Stimulated activated CD4-positive, alpha-beta T cell treated with anti-CD3 and anti-CD28 coated beads, Interleukin-1b, Interleukin-23, amount 100 ng/mL, for 4 hours (primary cell): Measurements from ENCODE around the gene BFAR.

Experiments used
- DNase-seq, 2 donors: peaks; one replicate each; pipeline ENCODE4 v3.0.0-alpha.2; 2020; ENCODE audit warnings: low read depth in 2 of 2

Gene BFAR, protein sequence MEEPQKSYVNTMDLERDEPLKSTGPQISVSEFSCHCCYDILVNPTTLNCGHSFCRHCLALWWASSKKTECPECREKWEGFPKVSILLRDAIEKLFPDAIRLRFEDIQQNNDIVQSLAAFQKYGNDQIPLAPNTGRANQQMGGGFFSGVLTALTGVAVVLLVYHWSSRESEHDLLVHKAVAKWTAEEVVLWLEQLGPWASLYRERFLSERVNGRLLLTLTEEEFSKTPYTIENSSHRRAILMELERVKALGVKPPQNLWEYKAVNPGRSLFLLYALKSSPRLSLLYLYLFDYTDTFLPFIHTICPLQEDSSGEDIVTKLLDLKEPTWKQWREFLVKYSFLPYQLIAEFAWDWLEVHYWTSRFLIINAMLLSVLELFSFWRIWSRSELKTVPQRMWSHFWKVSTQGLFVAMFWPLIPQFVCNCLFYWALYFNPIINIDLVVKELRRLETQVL

DNA sequence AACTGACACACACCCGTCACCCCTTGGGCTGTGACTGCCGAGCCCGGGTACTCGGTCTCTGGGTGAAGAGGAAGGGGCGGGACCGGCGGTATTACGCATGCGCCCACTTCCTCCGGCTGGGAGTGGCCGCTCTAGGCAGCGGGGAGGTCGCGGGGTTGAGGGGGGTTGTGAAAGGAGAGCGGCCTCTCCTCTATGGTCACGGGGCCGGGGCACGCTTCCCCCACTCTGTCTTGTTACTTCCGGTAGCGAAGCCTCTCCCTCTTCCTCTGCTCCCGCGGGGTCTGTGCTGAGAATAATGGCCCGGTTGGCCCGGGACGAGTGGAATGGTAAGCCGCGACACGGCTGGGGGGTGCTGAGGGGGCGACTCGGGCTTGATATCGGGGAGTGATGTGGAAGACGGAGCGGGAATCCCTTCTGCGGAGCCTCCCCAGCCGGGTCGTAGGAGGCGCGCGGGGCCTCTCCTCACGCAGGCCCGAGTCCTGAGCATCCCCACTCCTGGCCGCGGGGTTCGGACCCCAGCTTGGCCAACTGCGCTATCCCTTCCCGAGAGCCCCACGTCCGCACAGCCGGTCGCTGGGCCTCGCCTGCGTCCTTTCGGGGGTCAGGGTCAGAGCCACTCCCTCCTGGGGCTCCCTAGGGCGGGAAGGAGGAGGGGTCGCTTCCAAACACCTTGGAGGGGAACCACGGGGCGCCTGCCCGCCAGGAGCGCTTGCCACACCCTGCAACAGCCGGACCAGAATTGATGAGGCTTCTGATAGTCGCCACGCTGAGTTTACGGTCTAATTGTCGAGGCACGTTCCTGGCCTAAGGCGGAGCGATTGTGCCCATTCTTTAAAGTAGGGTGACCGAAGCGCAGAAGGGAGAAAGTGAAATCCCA, at the start of gene BFAR:
Gene BFAR (plus strand): TSS at position 259 of the 877 bp plus-strand sequence. CDS start 11,396 bp downstream, outside the sequence.
- DNase-seq: peak; percentile 98 to 99

DNA sequence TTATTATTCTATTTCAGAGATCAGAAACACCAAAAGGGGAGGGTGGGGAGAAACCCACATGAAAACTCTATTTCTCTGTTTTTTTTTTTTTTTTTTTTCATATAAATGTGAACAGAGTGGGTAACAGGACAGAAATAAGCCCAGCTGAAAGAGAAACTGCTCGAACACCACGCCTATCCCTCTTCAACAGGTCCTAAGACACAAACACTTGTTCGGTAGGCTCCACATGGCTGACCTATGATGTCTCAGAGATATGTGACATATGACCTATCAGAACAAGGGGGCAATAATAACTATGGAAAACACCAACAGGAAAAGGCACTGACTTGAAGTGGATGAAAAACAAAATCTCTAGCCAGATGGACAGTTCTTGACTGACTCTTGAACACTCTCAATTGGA, 47.5 kb upstream of the BFAR start:
- no peak for DNase-seq

DNA sequence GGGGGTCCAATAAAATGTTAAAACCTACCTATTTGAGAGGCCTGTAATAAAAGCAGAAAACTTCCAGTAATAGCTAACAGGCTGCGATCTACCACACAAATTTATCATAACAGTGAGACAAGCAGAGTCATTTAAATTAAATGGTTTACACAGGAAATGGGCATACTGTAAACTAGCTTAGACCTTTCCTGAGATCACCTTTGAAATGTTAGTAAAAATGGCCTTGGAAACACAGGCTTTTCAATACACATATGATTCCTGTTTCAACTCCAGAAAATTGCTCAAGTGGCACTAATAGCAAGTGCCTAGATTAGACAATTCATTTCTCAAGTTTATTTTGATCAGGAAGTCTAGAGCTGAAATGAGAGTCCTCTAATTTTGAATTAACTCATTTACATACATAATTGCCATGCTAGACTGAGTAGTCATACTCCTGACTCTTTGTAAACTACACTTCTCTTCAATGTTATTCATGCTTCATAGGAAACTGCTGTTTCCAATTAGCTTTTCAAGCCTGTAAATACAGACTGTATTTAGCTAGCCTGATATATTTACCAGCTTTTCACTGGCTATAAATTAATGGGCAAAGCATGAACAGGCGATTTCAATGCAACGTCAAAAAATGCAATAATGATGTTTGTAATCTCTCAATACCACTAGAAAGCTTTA, 46.0 kb upstream of the BFAR start:
- no peak for DNase-seq

DNA sequence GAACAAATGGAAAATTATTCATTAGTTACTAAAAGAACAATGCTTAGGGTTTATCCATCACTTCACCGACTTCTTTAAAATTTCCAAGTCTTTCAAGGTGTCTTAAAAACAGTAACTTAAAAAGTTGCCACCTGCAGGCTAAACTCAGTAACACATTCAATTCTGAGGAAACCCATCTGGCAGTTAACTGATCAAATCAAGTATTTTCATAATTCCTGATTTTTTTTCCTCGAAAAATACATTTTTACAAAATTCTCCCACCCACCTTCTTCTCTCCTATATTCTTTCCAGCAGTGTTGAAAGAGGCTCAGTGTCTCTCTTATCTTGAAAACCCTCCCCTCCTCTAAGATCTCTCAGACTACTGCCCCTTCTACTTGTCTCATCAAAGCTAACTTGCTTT, 32.6 kb upstream of the BFAR start:
- DNase-seq: no peak

DNA sequence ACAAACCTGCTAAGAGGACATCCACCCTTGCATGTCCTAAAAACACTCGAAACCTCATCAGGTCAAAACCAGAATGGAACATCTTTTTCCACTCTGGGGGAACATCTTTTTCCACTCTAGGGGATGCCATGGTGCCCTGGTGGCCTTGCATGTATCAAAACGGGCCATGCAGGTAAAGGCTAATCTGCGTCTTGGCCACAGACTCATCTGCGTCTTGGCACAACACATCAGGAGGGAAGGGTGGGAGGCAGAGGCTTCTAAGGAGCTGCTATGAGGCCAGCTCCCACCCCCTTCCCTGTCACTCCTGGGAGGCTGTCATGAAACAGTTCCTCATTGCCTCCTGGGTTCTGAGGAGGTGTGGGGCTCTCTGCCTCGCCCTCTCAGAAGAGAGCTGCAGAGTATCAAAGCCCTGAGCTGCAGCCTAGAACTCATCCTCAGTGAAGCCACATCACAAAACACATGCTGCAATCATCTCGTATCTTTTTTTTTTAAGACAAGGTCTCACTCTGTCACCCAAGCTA, 30.2 kb upstream of the BFAR start:
- DNase-seq: no peak

DNA sequence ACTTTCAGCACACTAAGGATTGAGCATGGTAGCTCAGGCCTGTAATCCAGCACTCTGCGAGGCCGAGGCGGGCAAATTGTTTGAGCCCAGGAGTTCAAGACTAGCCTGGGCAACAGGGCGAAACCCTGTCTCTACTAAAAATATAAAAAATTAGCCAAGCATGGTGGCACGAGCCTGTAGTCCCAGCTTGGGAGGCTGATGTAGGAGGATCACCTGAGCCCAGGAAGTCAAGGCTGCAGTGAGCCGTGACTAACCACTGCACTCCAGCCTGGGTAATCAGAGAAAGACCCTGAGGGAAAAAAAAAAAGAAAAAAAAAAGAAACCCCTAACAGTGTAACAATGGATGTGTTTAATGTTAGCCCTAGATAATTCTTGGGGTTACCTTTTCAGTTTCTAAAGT, 26.6 kb upstream of the BFAR start:
- DNase-seq: no peak

DNA sequence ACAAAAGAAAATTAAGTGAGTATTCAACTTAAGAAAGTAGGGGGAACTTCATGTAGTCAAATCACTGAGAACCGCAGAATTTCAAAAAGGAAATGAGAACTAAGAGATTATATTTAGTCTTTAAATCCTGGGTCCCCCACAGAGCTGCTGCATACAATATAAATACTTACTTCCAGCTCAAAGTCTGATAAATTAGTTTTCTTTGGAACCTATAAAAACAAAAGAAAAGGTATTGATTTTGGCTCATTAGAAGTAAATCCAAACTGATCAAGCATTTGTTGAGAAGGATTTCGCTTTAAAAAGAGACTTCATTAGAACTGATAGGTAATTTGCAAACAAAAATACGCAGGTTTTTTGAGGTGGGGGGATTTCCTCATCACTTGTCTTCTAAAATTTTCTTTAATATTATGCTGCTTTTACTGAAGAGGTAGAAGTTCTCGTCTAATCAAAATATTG, 24.6 kb upstream of the BFAR start:
- no peak for DNase-seq

DNA sequence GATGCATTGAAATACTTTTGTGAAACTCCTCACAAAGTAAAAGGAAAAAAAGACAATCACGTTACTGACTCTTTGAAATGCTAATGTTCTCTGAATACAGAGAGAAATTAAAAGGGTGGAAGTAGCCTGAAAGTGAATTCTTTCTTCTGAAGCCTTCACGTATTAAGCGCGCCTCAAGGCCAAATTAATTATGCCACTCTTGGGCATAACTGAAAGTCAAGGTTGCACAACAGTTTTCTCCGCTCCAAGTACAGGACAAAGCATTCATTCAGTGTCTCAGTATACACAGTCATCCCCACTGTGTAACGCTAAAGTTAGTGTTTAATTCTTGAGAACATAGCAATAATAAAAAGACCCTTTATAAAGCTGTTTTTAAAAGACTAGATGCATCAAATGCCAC, 24.1 kb upstream of the BFAR start:
- no peak for DNase-seq

DNA sequence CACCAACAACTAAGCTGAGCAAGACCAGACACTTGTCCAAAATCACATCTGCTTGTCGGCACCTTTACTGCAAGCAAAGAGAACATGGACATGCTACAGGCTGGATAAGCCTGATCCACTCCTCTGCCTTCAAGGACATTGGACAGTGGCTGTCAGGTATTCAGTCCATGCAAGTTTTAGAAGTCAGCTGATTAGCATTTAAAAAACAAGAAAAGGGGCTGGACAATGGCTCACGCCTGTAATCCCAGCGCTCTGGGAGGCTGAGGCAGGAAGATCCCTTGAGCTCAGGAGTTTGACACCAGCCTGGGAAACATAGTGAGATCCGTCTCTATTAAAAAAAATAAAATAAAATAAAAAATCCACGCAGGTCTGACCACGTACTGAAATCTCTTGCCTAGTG, 23.0 kb upstream of the BFAR start:
- DNase-seq: no peak

DNA sequence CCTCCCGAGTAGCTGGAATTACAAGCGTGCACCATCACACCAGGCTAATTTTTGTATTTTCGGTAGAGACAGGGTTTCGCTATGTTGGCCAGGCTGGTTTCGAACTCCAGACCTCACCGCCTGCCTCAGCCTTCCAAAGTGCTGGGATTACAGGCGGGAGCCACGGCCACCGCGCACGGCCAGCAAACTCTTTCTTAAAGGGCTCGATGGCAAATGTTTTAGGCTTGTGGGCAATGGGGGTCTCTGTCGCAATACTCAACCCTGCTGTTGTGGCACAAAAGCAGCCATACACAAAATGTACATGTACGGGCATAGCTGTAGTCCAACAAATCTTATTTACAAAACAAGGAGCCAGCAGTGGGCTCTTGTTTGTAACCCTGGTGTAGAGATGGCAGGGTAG, 21.1 kb upstream of the BFAR start:
- DNase-seq: no peak

DNA sequence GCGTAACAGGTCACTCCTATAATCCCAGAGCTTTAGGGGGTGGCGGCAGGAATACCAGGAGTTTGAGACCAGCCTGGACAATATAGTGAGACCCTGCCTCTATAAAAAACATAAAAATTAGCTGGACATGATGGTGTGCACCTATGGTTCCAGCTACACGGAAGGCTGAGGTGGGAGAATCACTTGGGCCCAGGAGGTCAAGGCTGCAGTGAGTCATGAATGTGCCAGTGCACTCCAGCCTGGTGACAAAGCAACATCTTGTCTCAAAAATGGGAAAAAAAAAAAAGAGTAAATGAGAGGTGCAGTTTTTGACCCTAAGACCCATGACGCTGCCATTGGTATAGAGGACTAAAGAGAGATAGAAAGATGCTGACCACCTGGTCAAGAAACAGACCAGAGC, 18.8 kb upstream of the BFAR start:
- no peak for DNase-seq

DNA sequence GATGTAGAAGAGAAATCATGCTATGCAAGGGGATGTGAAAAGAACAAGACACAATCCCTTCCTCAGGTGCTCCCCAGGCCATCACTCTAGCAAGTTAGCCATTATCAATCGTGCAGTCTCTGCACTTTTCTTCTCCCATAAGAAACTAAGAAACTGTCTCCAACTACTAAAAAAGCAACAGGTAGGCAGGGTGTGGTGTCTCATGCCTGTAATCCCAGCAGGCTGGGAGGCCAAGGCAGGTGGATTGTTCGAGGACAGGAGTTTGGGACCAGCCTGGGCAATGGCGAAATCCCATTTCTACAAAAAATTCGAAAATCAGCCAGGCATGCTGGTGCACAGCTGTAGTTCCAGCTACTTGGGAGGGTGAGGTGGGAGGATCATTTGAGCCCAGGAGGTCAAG, 16.5 kb upstream of the BFAR start:
- no peak for DNase-seq

DNA sequence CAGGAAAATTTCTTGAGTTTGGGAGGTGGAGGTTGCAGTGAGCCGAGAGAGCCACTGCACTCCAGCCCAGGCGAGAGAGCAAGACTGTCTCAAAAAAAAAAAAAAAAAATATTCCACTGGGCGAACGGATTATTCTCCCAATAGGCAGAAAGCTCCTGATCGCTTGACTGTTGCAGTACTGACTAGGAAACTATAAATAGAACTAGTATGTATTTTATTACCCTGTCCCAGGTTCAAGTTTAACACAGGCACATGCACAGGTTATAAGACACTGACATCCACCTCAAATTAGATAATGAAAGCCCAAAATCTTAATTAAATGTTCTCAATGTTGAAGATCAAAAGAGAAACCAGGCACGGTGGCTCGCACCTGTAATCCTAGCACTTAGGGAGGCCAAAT, 14.2 kb upstream of the BFAR start:
- no peak for DNase-seq

DNA sequence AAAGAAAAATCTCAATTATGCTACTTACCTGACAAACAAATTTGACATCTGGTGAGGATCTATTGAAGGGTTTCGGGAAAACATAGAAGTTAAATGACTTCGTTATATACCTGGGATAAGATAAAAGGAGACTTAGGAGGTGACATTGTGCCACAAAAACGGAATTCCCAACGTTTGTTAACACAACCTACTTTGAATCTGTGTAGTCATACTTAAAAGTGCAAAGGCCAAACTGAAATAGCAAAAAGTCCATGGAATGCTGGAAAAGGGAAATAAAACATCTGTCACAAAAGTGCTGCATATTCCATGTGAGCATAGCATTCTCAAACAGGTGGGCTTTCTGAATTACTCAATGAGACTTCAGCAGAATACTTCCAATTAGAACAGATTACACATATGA, 5.7 kb upstream of the BFAR start:
- DNase-seq: no peak

DNA sequence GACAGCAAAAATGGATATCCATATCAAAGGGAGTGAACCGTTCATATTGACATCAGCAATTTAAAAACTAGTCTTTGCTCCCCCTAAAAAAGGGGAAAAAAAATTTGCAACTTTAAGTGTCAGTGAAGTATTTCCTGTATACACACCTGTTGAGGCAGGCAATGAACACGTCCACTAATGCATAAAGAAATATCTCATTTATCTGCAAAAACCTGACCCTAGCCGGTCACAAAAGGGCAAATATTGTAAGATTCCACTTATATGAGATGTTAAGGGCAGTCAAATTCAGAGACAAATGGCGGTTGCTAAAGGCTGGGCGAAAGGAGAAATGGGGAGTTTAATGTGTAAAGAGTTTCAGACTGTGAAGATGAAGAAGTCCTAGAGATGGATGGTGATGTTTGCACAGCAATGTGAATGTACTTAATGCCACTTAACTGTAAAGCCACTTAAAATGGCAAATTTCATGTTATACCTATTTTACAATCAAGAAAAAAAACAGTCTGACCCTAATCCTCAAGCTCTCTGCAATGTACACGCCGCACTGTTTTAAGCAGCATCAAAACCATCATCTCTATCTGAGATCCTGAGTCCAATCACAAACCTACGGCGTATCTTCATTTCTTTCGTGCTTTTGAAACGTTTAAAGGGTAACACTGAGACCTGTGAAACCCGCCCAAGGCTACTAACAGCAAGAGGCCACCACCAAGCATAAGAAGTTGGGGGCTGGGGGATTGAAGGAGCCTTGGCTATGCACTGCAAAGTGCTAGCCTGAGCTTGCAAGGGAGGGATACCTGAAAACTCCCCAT, 3.7 kb upstream of the BFAR start:
- no peak for DNase-seq

DNA sequence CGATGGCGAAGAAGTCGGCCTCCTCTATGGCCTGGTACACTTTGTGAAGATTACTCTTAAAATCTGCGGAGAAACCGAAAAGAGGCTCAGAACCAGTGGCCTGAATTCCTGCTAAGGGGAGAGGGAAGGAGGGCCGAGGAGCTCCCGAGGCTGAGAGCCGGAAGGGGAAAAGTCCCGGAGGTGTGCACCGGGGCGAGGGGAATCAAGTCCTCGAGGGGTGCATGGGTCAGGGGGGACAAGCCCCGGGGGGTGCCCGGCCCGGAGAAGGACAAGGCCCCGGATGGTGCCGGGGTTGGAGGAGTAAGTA, 3.2 kb upstream of the BFAR start:
- DNase-seq: no peak

DNA sequence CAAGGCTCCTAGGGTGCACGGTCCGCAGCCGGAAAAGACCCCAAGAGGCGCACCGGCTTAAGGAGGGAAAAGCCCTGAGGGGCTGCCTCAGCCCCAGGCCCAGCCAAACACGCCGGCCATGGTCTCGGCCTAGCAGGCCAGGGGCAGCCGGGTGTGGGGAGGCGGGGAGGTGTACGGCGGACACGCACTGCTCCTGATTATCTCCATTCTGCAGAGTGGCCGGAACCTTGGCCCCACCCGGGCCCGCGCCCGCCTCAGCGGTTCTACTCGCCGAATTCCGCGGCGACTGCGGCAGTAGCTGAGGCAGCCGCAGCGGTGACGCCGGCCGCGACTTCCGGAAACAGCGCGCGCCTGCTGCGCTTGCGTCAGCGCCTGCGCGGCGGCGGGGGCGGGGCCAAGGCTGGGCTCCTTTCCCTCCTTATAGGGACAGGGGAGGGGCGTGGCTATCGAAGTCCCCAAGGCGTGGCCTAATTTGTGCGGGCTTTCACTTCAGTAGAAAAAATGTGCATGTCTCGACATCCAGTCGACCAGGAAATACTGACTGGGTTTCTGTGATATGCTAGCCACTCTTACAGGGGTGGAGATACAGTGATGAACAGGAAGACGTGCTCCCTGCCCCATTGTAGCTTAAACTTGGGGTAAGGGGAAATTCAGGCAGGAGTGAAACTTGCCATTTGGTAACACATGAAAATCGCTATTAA, 2.7 kb upstream of the BFAR start, which contains the start of gene PARN:
Gene PARN (minus strand): TSS at position 342 of the 701 bp plus-strand sequence. CDS start 135 bp downstream, at position 207.
- peak; percentile 97 to 98 for DNase-seq

DNA sequence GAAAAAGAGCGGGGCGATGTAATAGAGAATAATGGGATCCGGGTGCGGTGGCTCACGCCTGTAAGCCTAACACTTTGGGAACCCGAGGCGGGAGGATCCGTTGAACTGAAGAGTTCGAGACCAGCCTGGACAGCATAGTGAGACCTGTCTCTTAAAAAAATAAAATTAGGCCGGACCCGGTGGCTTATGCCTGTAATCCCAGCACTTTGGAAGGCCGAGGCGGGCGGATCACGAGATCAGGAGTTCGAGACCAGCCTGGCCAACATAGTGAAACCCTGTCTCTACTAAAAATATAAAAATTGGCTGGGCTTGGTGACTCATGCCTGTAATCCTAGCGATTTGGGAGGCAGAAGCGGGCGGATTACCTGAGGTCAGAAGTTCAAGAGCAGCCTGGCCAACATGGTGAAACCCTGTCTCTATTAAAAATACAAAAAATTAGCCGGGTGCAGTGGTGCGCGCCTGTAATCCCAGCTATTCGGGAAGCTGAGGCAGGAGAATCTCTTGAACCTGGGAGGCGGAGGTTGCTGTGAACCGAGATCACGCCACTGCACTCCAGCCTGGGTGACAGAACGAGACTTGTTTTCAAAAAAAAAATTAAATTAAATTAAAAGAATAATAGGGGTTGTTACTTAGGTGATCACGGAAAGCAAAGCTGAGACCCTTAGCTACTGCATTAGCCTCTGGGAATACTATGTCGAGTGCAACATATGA, 2.0 kb upstream of the BFAR start:
- peak in 1 of 2 donors; percentile 12 for DNase-seq

DNA sequence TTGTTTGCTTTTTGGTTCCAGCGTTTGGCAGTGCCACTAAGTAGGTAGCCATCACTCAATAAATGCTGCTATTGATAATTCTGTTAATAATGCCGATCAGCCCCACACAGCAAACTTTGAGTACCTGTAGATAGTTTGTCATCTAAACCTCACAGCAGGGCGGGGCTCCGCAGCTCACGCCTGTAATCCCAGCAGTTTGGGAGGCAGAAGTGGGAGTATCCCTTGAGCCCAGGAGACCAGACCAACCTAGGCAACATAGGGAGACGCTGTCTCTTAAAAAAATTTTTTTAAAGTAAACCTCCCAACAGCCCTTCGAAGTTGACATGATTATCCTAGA, 1.6 kb downstream of the BFAR start:
- no peak for DNase-seq
